H1 (cell line): ENCODE results near the gene TCERG1. TPM values are rescaled to one million over a fixed set of nuclear protein-coding genes. Genes with fewer than 3 reads are reported as not detected.

Experiments used
- CTCF ChIA-PET: fragments of 300-600 bp; sonication (Branson Sonifier 250); formaldehyde crosslinking; loops from one replicate; lab custom pipeline; 2021; ENCODE audit not compliant: partially characterized antibody; lab: Charles Lee
- POLR2A ChIA-PET: fragments of 300-600 bp; sonication (Branson Sonifier 250); formaldehyde crosslinking; loops from one replicate; lab custom pipeline; 2021; ENCODE audit warnings: inconsistent platforms; ENCODE audit not compliant: partially characterized antibody; lab: Charles Lee
- DNase-seq, 2 experiments: peaks; one replicate each; pipeline versions ENCODE4 v3.0.0 to v3.0.0-alpha.2; 2010 to 2022; ENCODE audit warnings: low spot score in 2 of 2, low read depth in 1 of 2, mixed read lengths in 1 of 2
- FAIRE-seq: peaks from 2 replicates; lab custom pipeline; 2011; peaks lifted over from hg19 to GRCh38; lab: Jason Lieb, UNC
- H2AFZ ChIP-seq: 2 replicates; pipeline ENCODE4 v1.8.1; 2012; ENCODE audit warnings: low read length, inconsistent platforms
- H2AK5ac ChIP-seq: 2 replicates; pipeline ENCODE4 v1.6.1; 2013; ENCODE audit warnings: low read depth, low read length
- H2BK120ac ChIP-seq: replicated peaks from 2 replicates; pipeline ENCODE3; 2013; ENCODE audit warnings: low read depth, low read length, inconsistent platforms
- H2BK12ac ChIP-seq: 2 replicates; pipeline ENCODE4 v1.6.1; 2013; ENCODE audit warnings: low read depth, low read length
- H2BK15ac ChIP-seq: 2 replicates; pipeline ENCODE4 v1.6.1; 2013; ENCODE audit warnings: low read length
- H2BK20ac ChIP-seq: 2 replicates; pipeline ENCODE4 v1.6.1; 2013; ENCODE audit warnings: low read length
- H2BK5ac ChIP-seq: 2 replicates; pipeline ENCODE4 v1.6.1; 2013; ENCODE audit warnings: low read depth, low read length
- H3K14ac ChIP-seq: 2 replicates; pipeline ENCODE4 v1.6.1; 2013; ENCODE audit warnings: inconsistent platforms; ENCODE audit not compliant: insufficient read length
- H3K18ac ChIP-seq: 2 replicates; pipeline ENCODE4 v1.6.1; 2013; ENCODE audit warnings: low read length; ENCODE audit errors: extremely low read depth
- H3K23ac ChIP-seq: 2 replicates; pipeline ENCODE4 v1.6.1; 2013; ENCODE audit warnings: inconsistent platforms; ENCODE audit not compliant: insufficient read length
- H3K23me2 ChIP-seq: 2 replicates; pipeline ENCODE4 v1.6.1; 2013; ENCODE audit warnings: low read depth, low read length
- H3K27ac ChIP-seq: 2 replicates; pipeline ENCODE4 v1.6.1; 2011; ENCODE audit warnings: low read depth, low read length, inconsistent platforms
- H3K27me3 ChIP-seq, 4 experiments: replicated peaks in 1 of 4; 1 replicate in 1 of 4; 2 replicates in 3 of 4; pipeline versions ENCODE4 v1.6.1 to v1.8.1; 2011 to 2013; ENCODE audit warnings: low read length in 3 of 4, mild to moderate bottlenecking in 3 of 4, inconsistent platforms in 2 of 4, mixed read lengths in 2 of 4, moderate library complexity in 1 of 4; ENCODE audit not compliant: control insufficient read depth in 3 of 4, insufficient read depth in 3 of 4; ENCODE audit errors: extremely low read depth in 1 of 4
- H3K36me3 ChIP-seq, 4 experiments: 2 replicates each; pipeline versions ENCODE4 v1.6.1 to v1.8.1; 2011 to 2013; ENCODE audit warnings: mild to moderate bottlenecking in 4 of 4, low read length in 3 of 4, moderate library complexity in 2 of 4, control low read depth in 1 of 4, inconsistent platforms in 1 of 4; ENCODE audit not compliant: insufficient read depth in 4 of 4, control insufficient read depth in 2 of 4
- H3K4ac ChIP-seq: replicated peaks from 2 replicates; pipeline ENCODE3; 2013; ENCODE audit warnings: low read length, low read depth, mixed read lengths, inconsistent platforms; ENCODE audit not compliant: insufficient read length
- H3K4me1 ChIP-seq, 4 experiments: replicated peaks in 1 of 4; 1 replicate in 1 of 4; 2 replicates in 3 of 4; pipeline versions ENCODE4 v1.6.1 to v1.8.1; 2011 to 2013; ENCODE audit warnings: low read length in 3 of 4, inconsistent platforms in 2 of 4, mixed read lengths in 1 of 4; ENCODE audit not compliant: insufficient read depth in 4 of 4, control insufficient read depth in 3 of 4
- H3K4me2 ChIP-seq, 2 experiments: 2 replicates each; pipeline versions ENCODE4 v1.6.1 to v1.8.1; 2011 to 2013; ENCODE audit warnings: low read depth in 2 of 2, low read length in 2 of 2, control low read depth in 1 of 2, inconsistent platforms in 1 of 2, mild to moderate bottlenecking in 1 of 2; ENCODE audit not compliant: insufficient read depth in 1 of 2
- H3K4me3 ChIP-seq, 4 experiments: fragments of 200-600, 300-600 bp in 1 of 4; sonication (generic), shearing (Covaris generic), sonication (Bioruptor Twin) in 1 of 4; 2 replicates each; pipeline versions ENCODE4 v1.5.1 to v1.8.1; 2011 to 2016; ENCODE audit warnings: low read length in 4 of 4, low read depth in 3 of 4, control low read depth in 2 of 4, inconsistent platforms in 2 of 4, mild to moderate bottlenecking in 2 of 4, mixed read lengths in 1 of 4, moderate library complexity in 1 of 4; ENCODE audit not compliant: insufficient read depth in 2 of 4; ENCODE audit errors: extremely low read depth in 1 of 4
- H3K56ac ChIP-seq: replicated peaks from 2 replicates; pipeline ENCODE3; 2013; ENCODE audit warnings: low read depth, mild to moderate bottlenecking, mixed read lengths, low read length, inconsistent platforms; ENCODE audit not compliant: insufficient read length
- H3K79me1 ChIP-seq: 2 replicates; pipeline ENCODE4 v1.6.1; 2013; ENCODE audit warnings: low read depth, low read length, control low read depth
- H3K79me2 ChIP-seq, 2 experiments: 2 replicates each; pipeline versions ENCODE4 v1.6.1 to v1.8.1; 2012 to 2013; ENCODE audit warnings: low read length in 2 of 2, mild to moderate bottlenecking in 2 of 2, inconsistent platforms in 1 of 2; ENCODE audit not compliant: insufficient read depth in 2 of 2, control insufficient read depth in 1 of 2
- H3K9ac ChIP-seq, 4 experiments: replicated peaks in 1 of 4; 1 replicate in 1 of 4; 2 replicates in 3 of 4; pipeline versions ENCODE4 v1.6.1 to v1.8.1; 2011 to 2013; ENCODE audit warnings: low read depth in 3 of 4, low read length in 3 of 4, control low read depth in 2 of 4, mild to moderate bottlenecking in 2 of 4, moderate library complexity in 2 of 4, inconsistent platforms in 1 of 4; ENCODE audit errors: extremely low read depth in 1 of 4
- H3K9me3 ChIP-seq, 2 experiments: 2 replicates each; pipeline versions ENCODE4 v1.6.1 to v1.8.1; 2012 to 2013; ENCODE audit warnings: mild to moderate bottlenecking in 2 of 2, moderate library complexity in 2 of 2, control low read depth in 1 of 2, inconsistent platforms in 1 of 2, low read depth in 1 of 2, low read length in 1 of 2, mixed read lengths in 1 of 2; ENCODE audit not compliant: insufficient read depth in 2 of 2
- H4K20me1 ChIP-seq, 2 experiments: replicated peaks in 1 of 2; 2 replicates each; pipeline versions ENCODE3 to v1.8.1; 2011 to 2013; ENCODE audit warnings: inconsistent platforms in 2 of 2, low read length in 2 of 2, mild to moderate bottlenecking in 1 of 2; ENCODE audit not compliant: insufficient read depth in 2 of 2, control insufficient read depth in 1 of 2
- H4K5ac ChIP-seq: 2 replicates; pipeline ENCODE4 v1.6.1; 2013; ENCODE audit warnings: low read length, low read depth, mixed read lengths, inconsistent platforms; ENCODE audit not compliant: insufficient read length
- H4K8ac ChIP-seq: 2 replicates; pipeline ENCODE4 v1.8.0; 2013; ENCODE audit warnings: mild to moderate bottlenecking, moderate library complexity, low read length, inconsistent platforms; ENCODE audit not compliant: insufficient read depth; ENCODE audit errors: extremely low read depth
- H4K91ac ChIP-seq: replicated peaks from 2 replicates; pipeline ENCODE3; 2013; ENCODE audit warnings: low read length, mixed read lengths, inconsistent platforms; ENCODE audit not compliant: insufficient read length
- CBX5 ChIP-seq: fragments of 300-800, 300-1000 bp; sonication (generic); IDR thresholded peaks from 2 replicates; pipeline ENCODE4 v1.7.1; 2016; ENCODE audit warnings: antibody characterized with exemption, low read length, low read depth
- CEBPB ChIP-seq: IDR thresholded peaks from 2 replicates; pipeline ENCODE4 v1.6.1; 2012; ENCODE audit warnings: low read depth, low read length
- CHD2 ChIP-seq: IDR thresholded peaks from 2 replicates; pipeline ENCODE4 v1.6.1; 2012; ENCODE audit warnings: low read length, improper control_type of control experiment
- E2F6 ChIP-seq: IDR thresholded peaks from 2 replicates; pipeline ENCODE4 v1.6.1; 2012; ENCODE audit warnings: inconsistent platforms
- GABPA ChIP-seq: IDR thresholded peaks from 2 replicates; pipeline ENCODE4 v1.6.1; 2011; ENCODE audit warnings: mild to moderate bottlenecking, low read length, moderate library complexity, borderline replicate concordance; ENCODE audit not compliant: insufficient read depth
- NRF1 ChIP-seq: IDR thresholded peaks from 2 replicates; pipeline ENCODE4 v1.6.1; 2011; ENCODE audit warnings: mild to moderate bottlenecking, low read depth, low read length, improper control_type of control experiment
- PHF8 ChIP-seq: fragments of 200-600 bp; sonication (generic); conservative IDR thresholded peaks from 2 replicates; pipeline ENCODE4 v1.7.1; 2012; ENCODE audit warnings: low read depth, mild to moderate bottlenecking, inconsistent platforms, low read length, moderate library complexity
- SIRT6 ChIP-seq: IDR thresholded peaks from one replicate; pipeline ENCODE4 v1.7.1; 2012; ENCODE audit warnings: low read length, inconsistent platforms
- SP4 ChIP-seq: IDR thresholded peaks from 2 replicates; pipeline ENCODE4 v1.6.1; 2012; ENCODE audit warnings: low read length, inconsistent platforms
- SRF ChIP-seq: IDR thresholded peaks from 2 replicates; pipeline ENCODE4 v1.6.1; 2011; ENCODE audit warnings: mild to moderate bottlenecking, low read depth, low read length, moderate library complexity
- SUZ12 ChIP-seq: fragments of 200-600 bp; sonication (generic); IDR thresholded peaks from 2 replicates; pipeline ENCODE4 v1.6.1; 2012; ENCODE audit warnings: mild to moderate bottlenecking, inconsistent platforms, low read length, moderate library complexity, mixed read lengths
- whole genome bisulfite sequencing, 2 experiments: shearing (Covaris generic) in 1 of 2; methylation state at CpG; one replicate each; pipeline versions ENCODE4 v1.1.6 to v1.1.7; 2013 to 2015; ENCODE audit warnings: low lambda C conversion rate in 2 of 2, mixed read lengths in 2 of 2, inconsistent platforms in 1 of 2, low coverage in 1 of 2, missing lambda C conversion rate in 1 of 2; ENCODE audit not compliant: insufficient replicate concordance in 2 of 2, insufficient coverage in 1 of 2, insufficient read length in 1 of 2; ENCODE audit errors: extremely low coverage in 1 of 2, missing lambda C conversion rate in 1 of 2; 5-methylcytosine and 5-hydroxymethylcytosine counted together
- polyA plus RNA-seq, 7 experiments: library from polyadenylated mRNA; depleted of rRNA in 3 of 7; stranded (reverse) in 5 of 7; unstranded in 2 of 7; fragments of >200 nt in 5 of 7; fragments of 200-250 nt in 2 of 7; gene quantifications; 1 replicate in 5 of 7; 2 replicates in 1 of 7; 4 replicates in 1 of 7; pipeline versions ENCODE4 v1.2.1 to v1.2.3, GENCODE V29; 2011 to 2013; ENCODE audit warnings: missing spikeins in 2 of 7, mixed read lengths in 2 of 7
- total RNA-seq: library from RNA; stranded (reverse); fragmentation: NEBNext Ultra II Directional; extraction: Animal tissue kit (Norgen Biotek cat#: 25700); gene quantifications from 2 replicates; pipeline ENCODE4 v1.2.1, GENCODE V29; 2021
- TF ChIP-seq, protein P1 (sequence below): IDR thresholded peaks from 2 replicates; pipeline ENCODE4 v1.6.1; 2011; ENCODE audit warnings: low read depth, mild to moderate bottlenecking, low read length; ENCODE audit not compliant: insufficient read depth

Gene TCERG1
- total and polyA plus RNA-seq, 2 of the 8 experiments (the other 6 are each of a cell fraction or from before 2014, with no cell fraction given) = 105 to 122 TPM

GRCh38 chr5:146515473-146516150 lies 68.5 kb downstream of the TCERG1 start:
- Histone ChIP-seq H4K20me1 (peaks cover 0 to 2% of the 10 kb centered on the region in 2 experiments), H4K5ac (no peak overlapping the region), H3K4me1 (peaks cover 0 to under 1% (median 0%) of the 10 kb centered on the region in 4 experiments; a peak in 1 of 7 replicates), H3K79me2 (no peaks in the 10 kb centered on the region), H2BK15ac (no peak overlapping the region), H3K56ac (no peak overlapping the region), H2BK12ac (no peak overlapping the region), H3K23me2 (no peaks in the 10 kb centered on the region), H3K4me3 (no peak overlapping the region), H2BK120ac (no peak overlapping the region), H3K9ac (no peak overlapping the region), H3K4ac (no peak overlapping the region), H2AK5ac (no peak overlapping the region), H2BK5ac (no peak overlapping the region), H4K8ac (no peak overlapping the region), H2BK20ac (no peak overlapping the region), H3K14ac (no peak overlapping the region), H3K18ac (no peak overlapping the region), H3K4me2 (no peak overlapping the region), H3K23ac (no peak overlapping the region), H3K36me3 (peaks cover under 1 to 13% (median 4%) of the 10 kb centered on the region in 4 experiments; a peak in 7 of 8 replicates), H3K27ac (no peak overlapping the region), H2AFZ (no peak overlapping the region), H3K27me3 (no peaks in the 10 kb centered on the region), H4K91ac (no peak overlapping the region), H3K9me3 (no peaks in the 10 kb centered on the region), H3K79me1 (no peaks in the 10 kb centered on the region)
- DNase-seq = no peak
- 88% methylated on average over 10 of the region's 10 CpGs; no CpG with 5 or more reads in 1 of the 2 experiments for WGBS, 2 experiments
- ChIA-PET POLR2A (interaction anchor here (1.0 kb wide), 1 partner anchor 69 kb away, joined by 3 read pairs; the partner anchor contains the start of gene TCERG1), CTCF (interaction anchor here (1.0 to 3.6 kb wide), 7 partner anchors 11 to 876 kb away, joined by 3 to 29 read pairs (median 4); no protein-coding TSS in a partner anchor)
- no peak for FAIRE-seq
- TF ChIP-seq CBX5 = no peak
- no peak for TF ChIP-seq SRF
- no peak for TF ChIP-seq SIRT6
- TF ChIP-seq PHF8 = no peak
- no peak for TF ChIP-seq NRF1
- TF ChIP-seq CEBPB = no peak
- TF ChIP-seq CHD2 = no peak
- TF ChIP-seq E2F6 = no peak
- TF ChIP-seq GABPA = no peak
- TF ChIP-seq, protein P1, sequence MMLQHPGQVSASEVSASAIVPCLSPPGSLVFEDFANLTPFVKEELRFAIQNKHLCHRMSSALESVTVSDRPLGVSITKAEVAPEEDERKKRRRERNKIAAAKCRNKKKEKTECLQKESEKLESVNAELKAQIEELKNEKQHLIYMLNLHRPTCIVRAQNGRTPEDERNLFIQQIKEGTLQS = no peak
- no peak for TF ChIP-seq SP4
- no peak for TF ChIP-seq SUZ12
